Measurements from ENCODE around the gene DAPK1.

- TF ChIP-seq POLR2A (IDR thresholded peaks at IDR 0.05) (no peak), CTCF (IDR thresholded peaks at IDR 0.05) (no peak)
Measured at GRCh38 chr9:87677776-87678587, 180.3 kb downstream of the DAPK1 start.

Measured in adrenal gland (tissue), 5 donors.